Activated CD8-positive, alpha-beta memory T cell treated with anti-CD3 and anti-CD28 coated beads for 36 hours (primary cell): ENCODE measurements around the gene ZCCHC10. TPM values are rescaled to one million over a fixed set of nuclear protein-coding genes. Genes with fewer than 3 reads are reported as not detected.

Experiments
- CTCF ChIA-PET: fragments of 350-600 bp; sonication (Branson Sonifier 250); formaldehyde crosslinking; loops from one replicate; lab custom pipeline; 2021; ENCODE audit warnings: antibody characterized with exemption; lab: Charles Lee
- POLR2A ChIA-PET: fragments of 350-600 bp; sonication (Branson Sonifier 250); formaldehyde crosslinking; loops from one replicate; lab custom pipeline; 2021; ENCODE audit warnings: antibody characterized with exemption; lab: Charles Lee
- total RNA-seq, 2 experiments: library from RNA; stranded (reverse); gene quantifications; one replicate each; pipeline ENCODE4 v1.2.3, GENCODE V29; 2021

ZCCHC10 gene
- total RNA-seq, 2 experiments from 2014 or later, result 29.9 to 30.6 TPM

DNA sequence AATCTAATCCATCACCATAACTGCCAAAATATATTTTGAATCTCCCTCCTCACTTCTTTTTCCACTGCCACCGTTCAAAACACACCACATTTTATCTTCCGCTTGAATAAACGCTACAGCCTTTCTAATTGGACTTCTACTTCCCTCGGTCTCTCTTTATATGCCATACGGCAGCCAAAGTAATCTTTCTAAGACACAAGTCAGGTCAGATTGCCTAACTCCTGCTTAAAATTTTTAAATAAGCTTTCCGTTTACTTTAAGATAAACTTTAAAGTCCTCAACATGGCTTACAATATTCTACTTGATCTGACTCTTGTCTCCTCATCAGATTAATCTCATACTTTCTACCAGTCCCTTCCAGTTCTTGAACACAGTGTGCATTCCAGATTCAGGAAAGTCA, 72.6 kb downstream of the ZCCHC10 start:
- ChIA-PET CTCF (interaction anchor here (0.6 kb wide), 1 partner anchor 27 kb away, joined by 3 read pairs; no protein-coding TSS in a partner anchor), POLR2A (no interaction called here)

DNA sequence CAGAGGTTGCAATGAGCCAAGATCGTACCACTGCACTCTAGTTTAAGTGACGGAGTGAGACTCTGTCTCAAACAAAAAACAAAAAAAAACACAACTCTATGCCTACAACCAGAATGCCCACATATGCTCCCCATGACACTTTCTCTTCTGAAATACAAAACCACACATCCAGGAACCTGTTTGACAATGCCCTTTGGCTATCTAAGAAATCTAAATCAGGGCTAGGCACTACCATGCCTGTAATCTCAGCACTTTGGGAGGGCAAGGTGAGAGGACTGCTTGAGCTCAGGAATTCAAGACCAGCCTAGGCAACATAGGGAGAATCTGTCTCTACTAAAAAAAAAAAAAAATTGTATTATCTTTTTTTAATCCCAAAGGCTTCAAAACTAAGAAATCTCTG, 73.5 kb downstream of the ZCCHC10 start:
- CTCF ChIA-PET, result no interaction called here

DNA sequence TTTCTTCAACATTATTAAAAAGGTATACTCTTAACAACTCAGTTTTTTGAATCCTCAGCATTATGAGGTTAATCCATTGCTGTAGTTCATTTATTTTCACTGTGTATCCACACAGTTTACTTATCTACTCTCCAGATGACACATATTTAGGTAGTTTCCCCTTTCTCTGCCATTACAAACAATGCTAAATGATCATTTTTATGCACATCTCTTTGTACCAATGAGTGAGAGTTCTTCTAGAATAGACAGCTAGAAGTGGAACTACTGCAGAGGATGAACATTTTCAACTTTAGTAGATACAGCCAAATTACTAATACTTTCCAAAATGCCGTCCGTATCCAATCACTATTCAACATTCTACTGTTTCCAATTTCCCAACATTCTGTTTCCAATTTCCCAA, 74.5 kb downstream of the ZCCHC10 start:
- POLR2A ChIA-PET, result no interaction called here
- CTCF ChIA-PET, result no interaction called here

More for the DNA sequence above, 73.5 kb downstream of the ZCCHC10 start:
- POLR2A ChIA-PET, result no interaction called here

DNA sequence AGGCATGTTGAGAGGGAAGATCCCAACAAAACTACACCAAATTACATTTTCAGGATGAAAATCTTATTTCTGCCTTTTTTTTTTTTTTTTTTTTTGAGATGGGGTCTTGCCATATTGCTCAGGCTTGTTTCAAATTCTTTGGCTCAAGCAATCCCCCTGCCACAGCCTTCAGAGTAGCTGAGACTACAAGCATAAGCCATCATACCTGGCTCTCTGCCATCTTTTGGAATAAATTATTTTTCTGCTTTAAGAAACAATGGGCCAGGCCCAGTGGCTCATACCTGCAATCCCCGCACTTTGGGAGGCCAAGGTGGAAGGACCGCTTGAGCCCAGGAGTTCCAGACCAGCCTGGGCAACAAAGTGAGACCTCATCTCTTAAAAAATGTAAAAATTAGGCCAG, 77.2 kb downstream of the ZCCHC10 start:
- POLR2A ChIA-PET, result no interaction called here
- CTCF ChIA-PET, result interaction anchor here (0.6 to 0.8 kb wide), 2 partner anchors 144 to 1368 kb away, joined by 3 read pairs; no protein-coding TSS in a partner anchor

DNA sequence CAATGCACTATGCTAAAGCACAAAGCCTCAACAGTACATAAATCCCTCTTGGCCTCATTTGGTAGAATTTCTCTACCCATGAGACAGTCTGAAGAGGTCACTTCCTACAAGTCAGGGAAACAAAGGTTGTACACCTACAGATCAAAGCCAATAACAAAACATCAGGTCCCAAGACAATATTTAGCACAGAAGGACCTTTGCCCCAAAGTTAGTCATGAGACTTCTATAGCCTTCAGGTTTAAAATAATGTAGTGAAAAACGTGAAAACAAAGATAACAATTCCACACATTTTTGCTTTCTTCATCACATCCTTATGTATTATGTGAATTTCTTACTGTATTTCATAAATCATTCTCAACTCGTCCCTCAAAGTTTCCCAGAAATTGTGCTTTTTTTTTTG, 78.7 kb downstream of the ZCCHC10 start:
- CTCF ChIA-PET, result no interaction called here
- POLR2A ChIA-PET, result no interaction called here

Other genes starting within 250 kb of the ZCCHC10 start
- 10 to 100 TPM; 32.5 TPM for gene SEPTIN8, start 249.3 kb downstream of the ZCCHC10 start, total RNA-seq
- gene SOWAHA, start 213.2 kb downstream of the ZCCHC10 start, total RNA-seq, result under 1 TPM; 0.06 TPM
- 1 to 10 TPM; 1.6 to 1.9 TPM for gene SHROOM1, start 195.9 kb downstream of the ZCCHC10 start, total RNA-seq
- gene GDF9, start 160.1 kb downstream of the ZCCHC10 start, total RNA-seq, result under 1 TPM; 0.23 to 0.27 TPM
- 100 to 1,000 TPM; 621 to 661 TPM for gene UQCRQ, start 159.9 kb downstream of the ZCCHC10 start, total RNA-seq
- gene LEAP2, start 152.9 kb downstream of the ZCCHC10 start, total RNA-seq, result 1 to 10 TPM; 3.5 to 3.9 TPM
- 10 to 100 TPM; 23.2 to 25.7 TPM for gene AFF4, start 62.9 kb downstream of the ZCCHC10 start, total RNA-seq
- gene HSPA4, start 25.5 kb upstream of the ZCCHC10 start, total RNA-seq, result 100 to 1,000 TPM; 249 to 254 TPM